Central memory CD8-positive, alpha-beta T cell (primary cell): ENCODE data around the gene FAH.

Source experiments
- ATAC-seq: fragments of 150-1000 bp; cut with Tn5 transposase; replicated peaks from 2 replicates; pipeline ENCODE4 v1.10.0; 2022; ENCODE audit warnings: mild to moderate bottlenecking, moderate FRiP score, moderate number of reproducible peaks; ENCODE audit not compliant: poor library complexity, severe bottlenecking; ENCODE audit errors: extremely low read depth
- DNase-seq, 2 donors: peaks; one replicate each; pipeline ENCODE4 v3.0.0; 2021; ENCODE audit warnings: low spot score in 2 of 2
- H3K27ac Mint-ChIP-seq: one replicate; pipeline ENCODE4 v1.8.0; 2022; ENCODE audit warnings: low read depth, mild to moderate bottlenecking, moderate library complexity, mixed read lengths
- H3K27me3 Mint-ChIP-seq: one replicate; pipeline ENCODE4 v1.8.0; 2022; ENCODE audit warnings: mixed read lengths
- H3K36me3 Mint-ChIP-seq: one replicate; pipeline ENCODE4 v1.8.0; 2022; ENCODE audit warnings: mild to moderate bottlenecking, moderate library complexity, mixed read lengths; ENCODE audit not compliant: insufficient read depth
- H3K4me1 Mint-ChIP-seq: one replicate; pipeline ENCODE4 v1.8.0; 2022; ENCODE audit warnings: mixed read lengths
- H3K4me3 Mint-ChIP-seq: one replicate; pipeline ENCODE4 v1.8.0; 2022; ENCODE audit warnings: mild to moderate bottlenecking, moderate library complexity, mixed read lengths
- H3K9me3 Mint-ChIP-seq: one replicate; pipeline ENCODE4 v1.8.0; 2022; ENCODE audit warnings: mixed read lengths

Gene FAH

DNA sequence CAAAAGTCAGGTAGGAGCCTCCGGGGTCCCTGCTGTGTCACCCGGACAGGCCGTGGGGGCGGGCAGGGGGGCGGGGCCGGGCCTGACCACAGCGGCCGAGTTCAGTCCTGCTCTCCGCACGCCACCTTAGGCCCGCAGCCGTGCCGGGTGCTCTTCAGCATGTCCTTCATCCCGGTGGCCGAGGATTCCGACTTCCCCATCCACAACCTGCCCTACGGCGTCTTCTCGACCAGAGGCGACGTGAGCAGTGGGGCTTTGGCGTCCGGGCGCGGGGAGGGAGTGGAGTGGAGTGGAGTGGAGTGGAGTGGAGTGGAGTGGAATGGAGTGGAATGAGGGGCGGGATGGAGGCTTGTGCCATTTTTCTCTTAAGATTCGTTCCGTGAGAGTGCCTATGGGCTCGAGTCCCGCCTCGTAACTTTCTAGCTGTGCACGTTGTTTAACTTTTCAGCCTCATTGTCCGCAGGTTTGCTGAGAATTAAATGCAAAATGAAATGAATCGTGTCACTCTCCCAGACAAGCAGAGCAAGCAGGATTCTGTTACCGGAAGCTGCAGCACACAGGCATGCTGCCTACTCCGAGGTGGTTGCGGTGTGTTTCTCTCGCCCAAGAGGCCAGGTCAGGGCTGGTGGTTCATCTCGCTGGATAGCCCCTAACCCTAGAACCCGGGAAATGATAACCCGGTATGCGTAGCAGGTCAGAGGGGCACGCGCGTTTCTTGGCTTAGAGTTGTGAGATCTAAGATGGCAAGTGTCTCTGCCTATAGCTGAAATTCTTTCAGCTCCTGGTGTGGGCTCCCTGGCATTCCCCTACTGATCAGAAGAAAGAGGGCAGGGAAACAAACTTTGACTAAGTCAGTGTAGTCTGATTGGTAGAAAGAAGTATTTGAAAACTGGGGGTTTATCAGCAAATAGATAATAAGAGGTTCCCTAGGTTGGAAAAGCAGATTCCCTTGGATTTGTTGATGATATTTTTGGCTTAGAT is at the start of gene FAH:
TSS of gene FAH (plus strand) at position 104 of the 981 bp plus-strand sequence. CDS start at position 160, 56 bp downstream.
- Mint-ChIP-seq H3K4me3 (peak within 1 kb of the TSS; percentile 86), H3K36me3 (peaks cover 6% of the 10 kb centered on the region), H3K4me1 (peaks cover 7% of the 10 kb centered on the region), H3K27me3 (no peaks in the 10 kb centered on the region), H3K27ac (peak within 1 kb of the TSS; percentile 76), H3K9me3 (no peaks in the 10 kb centered on the region)
- peak; percentile 56 for ATAC-seq
- DNase-seq, result peak; percentile 19 to 27

GRCh38 chr15:80105193-80105592 is 47.6 kb upstream of the FAH start:
- Mint-ChIP-seq H3K9me3 (no peaks in the 10 kb centered on the region), H3K4me1 (peaks cover 68% of the 10 kb centered on the region), H3K27ac (no peak overlapping the region), H3K36me3 (peaks cover 13% of the 10 kb centered on the region), H3K4me3 (no peak overlapping the region), H3K27me3 (no peaks in the 10 kb centered on the region)
- no peak for DNase-seq
- no peak for ATAC-seq

DNA sequence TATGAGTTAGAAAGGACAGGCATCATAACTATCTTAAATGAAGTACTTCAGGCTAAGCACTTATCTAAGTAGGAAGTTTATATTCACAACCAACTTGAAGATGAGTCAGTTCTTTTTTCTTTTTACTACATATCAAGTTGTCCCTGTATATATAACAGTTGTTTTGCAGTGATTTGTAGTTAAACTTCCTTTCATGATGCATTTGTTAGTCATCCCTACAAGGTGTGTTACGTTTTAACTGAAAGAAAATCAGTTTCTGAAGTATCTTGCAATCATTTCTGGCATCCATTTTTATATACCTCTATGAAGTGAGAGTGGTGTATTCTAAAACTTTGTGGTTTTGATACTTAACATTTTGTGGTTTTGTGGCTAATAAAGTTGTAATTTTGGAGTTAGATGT is 47.2 kb upstream of the FAH start:
- ATAC-seq, result no peak
- peaks cover 13% of the 10 kb centered on the region for H3K36me3 Mint-ChIP-seq
- no peaks in the 10 kb centered on the region for H3K9me3 Mint-ChIP-seq
- no peak for DNase-seq
- peaks cover 69% of the 10 kb centered on the region for H3K4me1 Mint-ChIP-seq
- no peak overlapping the region for H3K4me3 Mint-ChIP-seq
- no peak overlapping the region for H3K27ac Mint-ChIP-seq
- no peaks in the 10 kb centered on the region for H3K27me3 Mint-ChIP-seq

GRCh38 chr15:80106051-80106450 is 46.7 kb upstream of the FAH start:
- Mint-ChIP-seq H3K4me3 (no peak overlapping the region), H3K36me3 (peaks cover 12% of the 10 kb centered on the region), H3K27ac (no peak overlapping the region), H3K4me1 (peaks cover 69% of the 10 kb centered on the region), H3K9me3 (no peaks in the 10 kb centered on the region), H3K27me3 (no peaks in the 10 kb centered on the region)
- DNase-seq, result no peak
- ATAC-seq, result no peak

GRCh38 chr15:80107204-80107603 is 45.6 kb upstream of the FAH start:
- H3K4me1 Mint-ChIP-seq, result peaks cover 67% of the 10 kb centered on the region
- DNase-seq (no peak), ATAC-seq (no peak)
- H3K9me3 Mint-ChIP-seq, result no peaks in the 10 kb centered on the region
- no peak overlapping the region for H3K4me3 Mint-ChIP-seq
- H3K36me3 Mint-ChIP-seq, result peaks cover 5% of the 10 kb centered on the region
- H3K27ac Mint-ChIP-seq, result no peak overlapping the region
- no peaks in the 10 kb centered on the region for H3K27me3 Mint-ChIP-seq

GRCh38 chr15:80107774-80108173 is 45.0 kb upstream of the FAH start:
- ATAC-seq, result no peak
- no peak overlapping the region for H3K4me3 Mint-ChIP-seq
- no peak for DNase-seq
- no peaks in the 10 kb centered on the region for H3K27me3 Mint-ChIP-seq
- peaks cover 4% of the 10 kb centered on the region for H3K36me3 Mint-ChIP-seq
- H3K27ac Mint-ChIP-seq, result peak overlapping the region; percentile 58
- H3K9me3 Mint-ChIP-seq, result no peaks in the 10 kb centered on the region
- H3K4me1 Mint-ChIP-seq, result peaks cover 66% of the 10 kb centered on the region

DNA sequence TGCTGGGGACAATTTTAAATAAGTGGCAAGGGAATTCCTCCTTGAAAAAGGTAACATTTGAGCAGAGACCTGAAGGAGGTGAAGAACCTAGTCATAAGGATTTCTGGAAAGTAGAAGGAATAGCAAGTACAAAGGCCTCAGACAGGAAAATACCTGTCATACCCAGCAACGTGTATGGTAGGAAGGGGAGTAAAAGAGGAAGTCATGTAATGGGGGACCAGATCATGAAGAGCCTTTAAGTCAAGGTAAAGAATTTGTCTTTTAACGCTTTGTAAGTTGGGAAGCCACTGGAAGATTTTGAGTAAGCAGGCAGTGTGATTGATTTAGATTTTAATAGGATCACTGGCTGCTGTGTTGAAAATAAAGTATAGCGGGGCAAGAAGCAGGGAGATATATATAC is 43.4 kb upstream of the FAH start:
- ATAC-seq, result no peak
- H3K4me1 Mint-ChIP-seq, result peaks cover 72% of the 10 kb centered on the region
- H3K4me3 Mint-ChIP-seq, result no peak overlapping the region
- no peak overlapping the region for H3K27ac Mint-ChIP-seq
- H3K27me3 Mint-ChIP-seq, result no peaks in the 10 kb centered on the region
- H3K9me3 Mint-ChIP-seq, result no peaks in the 10 kb centered on the region
- DNase-seq, result no peak
- peaks cover 6% of the 10 kb centered on the region for H3K36me3 Mint-ChIP-seq

DNA sequence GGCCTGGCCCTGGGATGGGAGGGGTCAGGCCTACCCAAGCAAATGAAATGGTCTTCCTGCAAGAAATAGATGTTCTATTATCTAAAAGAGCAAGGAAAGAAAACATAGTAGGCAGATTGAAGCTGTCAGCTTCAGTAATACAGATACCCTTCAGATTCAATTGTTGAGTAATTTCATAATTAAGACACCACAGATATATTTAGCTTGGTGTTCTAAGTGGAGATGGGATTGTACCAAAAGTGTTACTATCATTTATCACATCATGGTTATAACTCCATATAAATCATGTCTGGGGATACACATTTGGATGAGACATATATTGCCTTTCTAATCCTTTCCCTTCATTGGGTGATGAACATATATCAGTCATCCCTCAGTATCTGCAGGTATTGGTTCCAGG is 41.9 kb upstream of the FAH start:
- DNase-seq, result no peak
- Mint-ChIP-seq H3K4me3 (no peak overlapping the region), H3K9me3 (no peaks in the 10 kb centered on the region), H3K4me1 (peaks cover 59% of the 10 kb centered on the region), H3K27me3 (no peaks in the 10 kb centered on the region), H3K36me3 (peaks cover 3% of the 10 kb centered on the region), H3K27ac (no peak overlapping the region)
- no peak for ATAC-seq

DNA sequence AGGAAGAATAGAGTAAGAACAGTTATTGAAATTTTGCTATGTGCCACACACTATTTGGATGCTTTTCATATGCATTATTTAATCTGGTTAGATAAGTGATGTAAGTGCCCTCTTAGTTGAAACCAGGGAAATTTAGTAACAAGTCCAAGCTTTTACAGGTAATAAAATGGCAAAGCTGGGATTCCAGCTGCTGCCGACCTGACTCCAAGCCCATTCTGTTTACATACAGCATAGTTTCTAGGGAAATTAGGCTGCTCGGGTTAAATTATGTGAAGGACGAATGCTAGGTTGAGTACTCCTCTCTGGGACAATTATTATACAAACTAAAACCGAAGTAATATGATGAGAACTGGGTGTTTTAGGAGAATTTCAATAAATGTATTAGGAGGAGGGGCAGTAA is 38.7 kb upstream of the FAH start:
- no peaks in the 10 kb centered on the region for H3K9me3 Mint-ChIP-seq
- peaks cover 36% of the 10 kb centered on the region for H3K4me1 Mint-ChIP-seq
- H3K27me3 Mint-ChIP-seq, result no peaks in the 10 kb centered on the region
- no peak overlapping the region for H3K4me3 Mint-ChIP-seq
- H3K27ac Mint-ChIP-seq, result no peak overlapping the region
- ATAC-seq (no peak), DNase-seq (no peak)
- H3K36me3 Mint-ChIP-seq, result peaks cover 2% of the 10 kb centered on the region

GRCh38 chr15:80115021-80115420 is 37.8 kb upstream of the FAH start:
- Mint-ChIP-seq H3K9me3 (no peaks in the 10 kb centered on the region), H3K27ac (no peak overlapping the region), H3K4me3 (no peak overlapping the region), H3K27me3 (no peaks in the 10 kb centered on the region), H3K4me1 (peaks cover 27% of the 10 kb centered on the region), H3K36me3 (peaks cover 2% of the 10 kb centered on the region)
- DNase-seq (no peak), ATAC-seq (no peak)

- Mint-ChIP-seq H3K9me3 (no peaks in the 10 kb centered on the region), H3K27ac (no peak overlapping the region), H3K4me1 (peaks cover 20% of the 10 kb centered on the region), H3K4me3 (no peak overlapping the region), H3K36me3 (peaks cover 10% of the 10 kb centered on the region), H3K27me3 (no peaks in the 10 kb centered on the region)
- no peak for DNase-seq
- ATAC-seq, result no peak
These were observed 33.8 kb upstream of the FAH start for GRCh38 chr15:80118956-80119355.

- Mint-ChIP-seq H3K4me3 (no peak overlapping the region), H3K36me3 (peaks cover 9% of the 10 kb centered on the region), H3K27ac (no peak overlapping the region), H3K9me3 (no peaks in the 10 kb centered on the region), H3K4me1 (peaks cover 16% of the 10 kb centered on the region), H3K27me3 (no peaks in the 10 kb centered on the region)
- ATAC-seq (no peak), DNase-seq (no peak)
These were observed 32.2 kb upstream of the FAH start for GRCh38 chr15:80120636-80121035.

DNA sequence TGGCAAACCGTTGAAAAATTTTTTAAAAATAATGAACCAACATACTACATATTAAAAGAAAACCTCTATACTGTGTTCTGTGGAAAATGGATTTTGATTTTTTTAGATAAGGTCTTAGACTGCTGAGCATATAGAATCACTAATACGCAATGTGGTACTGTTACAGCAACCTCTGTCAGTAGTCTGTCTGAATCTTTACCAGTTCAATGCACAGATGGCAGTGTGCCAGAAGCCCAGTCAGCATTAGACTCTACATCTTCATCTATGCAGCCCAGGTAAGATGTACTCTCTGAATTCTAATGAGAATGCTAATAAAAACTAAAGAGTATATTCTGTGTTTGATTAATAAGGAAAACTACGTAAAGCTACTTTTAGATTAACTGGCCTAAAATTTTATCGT is 31.3 kb upstream of the FAH start:
- Mint-ChIP-seq H3K36me3 (peaks cover 11% of the 10 kb centered on the region), H3K27me3 (no peaks in the 10 kb centered on the region), H3K4me3 (no peak overlapping the region), H3K9me3 (no peaks in the 10 kb centered on the region), H3K27ac (no peak overlapping the region), H3K4me1 (peaks cover 24% of the 10 kb centered on the region)
- no peak for ATAC-seq
- no peak for DNase-seq
